CD4-positive, alpha-beta T cell (primary cell): ENCODE results near the gene TECPR2. TPM values are rescaled to one million over a fixed set of nuclear protein-coding genes. Genes with fewer than 3 reads are reported as not detected.
"Not testable (repeated sequence)": the region's sequence is repeated elsewhere in the genome, so short reads cannot be mapped to it uniquely, and the experiment has no call there.

Experiments
- ATAC-seq: fragments of 200-7000 bp; cut with Tn5 transposase; one replicate; pipeline ENCODE4 v1.10.0; 2022; ENCODE audit warnings: mild to moderate bottlenecking; ENCODE audit not compliant: poor library complexity
- CTCF ChIA-PET: fragments of 350-600 bp; sonication (Branson Sonifier 250); formaldehyde crosslinking; loops from one replicate; lab custom pipeline; 2021; ENCODE audit warnings: antibody characterized with exemption, inconsistent platforms; lab: Charles Lee
- POLR2A ChIA-PET: fragments of 350-600 bp; sonication (Branson Sonifier 250); formaldehyde crosslinking; loops from one replicate; lab custom pipeline; 2021; ENCODE audit warnings: antibody characterized with exemption, inconsistent platforms; lab: Charles Lee
- DNase-seq, 14 experiments: peaks; one replicate each; pipeline ENCODE4 v3.0.0-alpha.2; 2013 to 2020; ENCODE audit warnings: mixed read lengths in 2 of 14
- H3K27ac ChIP-seq, 2 donors: one replicate each; pipeline versions ENCODE4 v1.5.1 to v1.7.0; 2013; ENCODE audit warnings: low read length in 2 of 2, low read depth in 1 of 2, mild to moderate bottlenecking in 1 of 2
- H3K27me3 ChIP-seq, 2 experiments: 1 replicate in 1 of 2; 2 replicates in 1 of 2; pipeline versions ENCODE4 v1.6.1 to v1.7.0; 2013; ENCODE audit warnings: low read length in 2 of 2, control low read depth in 1 of 2, mild to moderate bottlenecking in 1 of 2, moderate library complexity in 1 of 2; ENCODE audit not compliant: insufficient read depth in 2 of 2, control insufficient read depth in 1 of 2
- H3K36me3 ChIP-seq: one replicate; pipeline ENCODE4 v1.6.1; 2013; ENCODE audit warnings: low read length, control low read depth; ENCODE audit not compliant: insufficient read depth
- H3K4me1 ChIP-seq: one replicate; pipeline ENCODE4 v1.6.1; 2013; ENCODE audit warnings: low read length, control low read depth; ENCODE audit not compliant: insufficient read depth
- H3K4me3 ChIP-seq: one replicate; pipeline ENCODE4 v1.5.1; 2013; ENCODE audit warnings: mild to moderate bottlenecking, low read length, moderate library complexity
- H3K9me3 ChIP-seq, 2 experiments: 1 replicate in 1 of 2; 2 replicates in 1 of 2; pipeline versions ENCODE4 v1.6.1 to v1.7.0; 2013; ENCODE audit warnings: low read length in 2 of 2, mild to moderate bottlenecking in 2 of 2, control low read depth in 1 of 2, moderate library complexity in 1 of 2; ENCODE audit not compliant: control insufficient read depth in 1 of 2, insufficient read depth in 1 of 2
- H3K27ac Mint-ChIP-seq: one replicate; pipeline ENCODE4 v1.8.0; 2020; ENCODE audit warnings: mixed read lengths
- H3K27me3 Mint-ChIP-seq: one replicate; pipeline ENCODE4 v1.8.0; 2021; ENCODE audit warnings: mixed read lengths
- H3K36me3 Mint-ChIP-seq: one replicate; pipeline ENCODE4 v1.8.0; 2021; ENCODE audit warnings: low read depth, mixed read lengths
- H3K4me1 Mint-ChIP-seq: one replicate; pipeline ENCODE4 v1.8.0; 2021; ENCODE audit warnings: low read depth, mixed read lengths
- H3K4me3 Mint-ChIP-seq: one replicate; pipeline ENCODE4 v1.8.0; 2020; ENCODE audit warnings: mild to moderate bottlenecking, mixed read lengths
- H3K9me3 Mint-ChIP-seq: one replicate; pipeline ENCODE4 v1.8.0; 2020; ENCODE audit warnings: mixed read lengths
- CTCF ChIP-seq: fragments of 200-600 bp; IDR thresholded peaks from one replicate; pipeline ENCODE4 v1.8.0; 2022; ENCODE audit warnings: antibody characterized with exemption, mild to moderate bottlenecking
- intact Hi-C, 2 experiments: fragments of 100-400 bp; cut with DNase I in 1 of 2; cut with micrococcal nuclease in 1 of 2; formaldehyde crosslinking; loops; one replicate each; pipeline versions ENCODE4 v1.15.1 to v1.9.0; 2023 to 2025; cut with DNase I, micrococcal nuclease
- total RNA-seq, 174 experiments: library from RNA in 2 of 174; stranded (reverse) in 2 of 174; gene quantifications; one replicate each; pipeline ENCODE4 v1.2.3 and lab custom pipeline; 2021 to 2026

Gene TECPR2
- total RNA-seq, 2 experiments from 2014 or later = 5.0 to 5.4 TPM

DNA sequence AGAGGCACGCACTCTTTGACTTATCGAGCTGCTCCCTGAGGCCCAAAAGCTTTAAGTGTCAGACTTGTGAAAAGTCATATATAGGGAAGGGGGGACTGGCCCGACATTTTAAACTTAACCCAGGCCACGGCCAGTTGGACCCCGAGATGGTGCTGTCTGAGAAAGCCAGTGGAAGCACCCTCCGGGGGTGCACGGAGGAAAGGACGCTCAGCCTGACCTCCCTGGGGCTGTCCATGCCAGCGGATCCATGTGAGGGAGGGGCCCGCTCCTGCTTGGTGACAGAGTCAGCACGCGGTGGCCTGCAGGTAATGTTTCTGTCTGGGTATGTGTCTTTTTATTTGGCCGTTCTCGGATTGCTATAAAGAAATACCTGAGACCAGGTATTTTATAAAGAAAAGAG, 36.2 kb upstream of the TECPR2 start:
- Mint-ChIP-seq H3K36me3 (peaks cover 15% of the 10 kb centered on the region), H3K27ac (no peak overlapping the region), H3K4me3 (no peak overlapping the region), H3K4me1 (peaks cover 5% of the 10 kb centered on the region), H3K27me3 (no peaks in the 10 kb centered on the region), H3K9me3 (no peaks in the 10 kb centered on the region)
- H3K4me3 ChIP-seq = no peak overlapping the region
- no peaks in the 10 kb centered on the region for H3K9me3 ChIP-seq
- no peak for TF ChIP-seq CTCF
- POLR2A ChIA-PET = no interaction called here
- peaks cover 4% of the 10 kb centered on the region for H3K36me3 ChIP-seq
- ATAC-seq = no peak
- no peak for DNase-seq
- intact Hi-C loops = no loop called here
- CTCF ChIA-PET = interaction anchor here (1.9 kb wide), 1 partner anchor 9 kb away, joined by 5 read pairs; no protein-coding TSS in a partner anchor
- H3K4me1 ChIP-seq = no peaks in the 10 kb centered on the region
- no peak overlapping the region for H3K27ac ChIP-seq
- H3K27me3 ChIP-seq = no peaks in the 10 kb centered on the region

GRCh38 chr14:102329381-102329780, 33.4 kb upstream of the TECPR2 start:
- not testable (repeated sequence) for H3K27me3 Mint-ChIP-seq
- CTCF ChIA-PET = interaction anchor here (1.0 kb wide), 1 partner anchor 13 kb away, joined by 3 read pairs; no protein-coding TSS in a partner anchor

GRCh38 chr14:102330806-102331205, 31.9 kb upstream of the TECPR2 start:
- no peak for ATAC-seq
- Mint-ChIP-seq H3K27me3 (no peaks in the 10 kb centered on the region), H3K4me3 (no peak overlapping the region), H3K27ac (no peak overlapping the region), H3K4me1 (peaks cover 5% of the 10 kb centered on the region), H3K36me3 (peaks cover 40% of the 10 kb centered on the region), H3K9me3 (no peaks in the 10 kb centered on the region)
- ChIA-PET POLR2A (interaction anchor here (1.0 kb wide), 2 partner anchors 11 to 14 kb away, joined by 3 read pairs; no protein-coding TSS in a partner anchor), CTCF (interaction anchor here (0.7 kb wide), 1 partner anchor 234 kb away, joined by 3 read pairs; no protein-coding TSS in a partner anchor)
- H3K4me1 ChIP-seq = no peaks in the 10 kb centered on the region
- H3K9me3 ChIP-seq = no peaks in the 10 kb centered on the region
- no peak for TF ChIP-seq CTCF
- H3K4me3 ChIP-seq = no peak overlapping the region
- no peaks in the 10 kb centered on the region for H3K27me3 ChIP-seq
- DNase-seq = no peak
- no peak overlapping the region for H3K27ac ChIP-seq
- intact Hi-C loops = no loop called here
- peaks cover 29% of the 10 kb centered on the region for H3K36me3 ChIP-seq

More at GRCh38 chr14:102329381-102329780, 33.4 kb upstream of the TECPR2 start:
- not testable (repeated sequence) for H3K9me3 ChIP-seq, H3K27me3 ChIP-seq, H3K4me1 ChIP-seq, H3K4me1 Mint-ChIP-seq, H3K4me3 Mint-ChIP-seq, DNase-seq, H3K27ac ChIP-seq, H3K9me3 Mint-ChIP-seq, H3K27ac Mint-ChIP-seq, ATAC-seq, H3K4me3 ChIP-seq
- intact Hi-C loops = loop anchor here in 1 of 2 experiments (2.0 kb wide), 1 partner anchor 27 kb away; no protein-coding TSS in a partner anchor
- peaks cover 33% of the 10 kb centered on the region for H3K36me3 Mint-ChIP-seq
- H3K36me3 ChIP-seq = peaks cover 19% of the 10 kb centered on the region
- POLR2A ChIA-PET = interaction anchor here (0.6 kb wide), 1 partner anchor 362 kb away, joined by 3 read pairs; no protein-coding TSS in a partner anchor

DNA sequence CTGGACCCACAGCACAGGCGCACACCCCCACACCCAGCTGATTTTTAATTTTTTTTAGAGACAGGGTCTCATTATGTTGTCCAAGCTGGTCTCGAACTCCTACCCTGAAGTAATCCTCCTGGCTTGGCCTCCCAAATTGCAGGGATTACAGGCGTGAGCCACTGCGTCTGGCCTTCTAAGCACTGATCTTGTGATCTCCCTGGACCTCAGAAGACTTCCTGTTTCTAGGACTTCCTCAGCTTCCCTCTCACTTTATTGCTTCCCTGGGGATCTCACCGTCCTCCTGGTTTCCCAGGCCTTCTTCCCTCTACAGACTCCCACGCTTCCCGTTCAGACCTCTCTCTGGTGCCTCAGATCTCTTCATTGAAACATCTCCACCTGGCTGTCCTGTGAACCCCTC, 29.4 kb upstream of the TECPR2 start:
- DNase-seq (no peak), ATAC-seq (no peak)
- no peaks in the 10 kb centered on the region for H3K27me3 ChIP-seq
- intact Hi-C loops = no loop called here
- no peaks in the 10 kb centered on the region for H3K9me3 ChIP-seq
- no peak overlapping the region for H3K4me3 ChIP-seq
- Mint-ChIP-seq H3K9me3 (no peaks in the 10 kb centered on the region), H3K27me3 (no peaks in the 10 kb centered on the region), H3K4me1 (peaks cover 4% of the 10 kb centered on the region), H3K27ac (no peak overlapping the region), H3K36me3 (peaks cover 47% of the 10 kb centered on the region), H3K4me3 (no peak overlapping the region)
- peaks cover 41% of the 10 kb centered on the region for H3K36me3 ChIP-seq
- ChIA-PET CTCF (no interaction called here), POLR2A (interaction anchor here (0.6 kb wide), 1 partner anchor 49 kb away, joined by 3 read pairs; no protein-coding TSS in a partner anchor)
- H3K27ac ChIP-seq = no peak overlapping the region
- no peaks in the 10 kb centered on the region for H3K4me1 ChIP-seq
- no peak for TF ChIP-seq CTCF
